ENCODE results near the gene CCDC171. TPM values are rescaled to one million over a fixed set of nuclear protein-coding genes. Genes with fewer than 3 reads are reported as not detected.

CCDC171 gene
- total RNA-seq, 1 experiment from 2014 or later = 2.8 TPM

DNA sequence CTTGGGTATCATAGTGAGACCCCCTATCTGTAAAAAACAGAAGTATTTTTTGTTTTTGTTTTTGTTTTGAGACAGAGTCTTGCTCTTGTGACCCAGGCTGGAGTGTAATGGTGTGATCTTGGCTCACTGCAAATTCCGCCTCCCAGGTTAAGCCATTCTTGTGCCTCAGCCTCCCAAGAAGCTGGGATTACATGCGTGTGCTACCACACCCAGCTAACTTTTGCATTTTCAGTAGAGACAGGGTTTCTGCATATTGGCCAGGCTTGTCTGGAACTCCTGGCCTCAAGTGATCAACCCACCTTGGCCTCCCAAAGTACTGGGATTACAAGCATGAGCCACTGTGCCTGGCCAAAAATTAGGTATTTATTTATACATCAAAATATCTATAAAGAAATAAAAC, 10.2 kb upstream of the CCDC171 start:
- no peak overlapping the region for H3K4me3 Mint-ChIP-seq
- H3K4me1 Mint-ChIP-seq = peaks cover 6% of the 10 kb centered on the region; the same call in 1 of the 2 replicates
- ChIA-PET POLR2A (no interaction called here), CTCF (interaction anchor here (1.3 to 2.1 kb wide), 4 partner anchors 10 to 80 kb away, joined by 4 to 6 read pairs (median 4); partner anchors contain the start of gene CCDC171)
- DNase-seq (ENCODE audit: low spot score) = no peak
- TF ChIP-seq ATF1 (CRISPR knock-in tag; IDR thresholded peaks at IDR 0.05) = no peak
- no peak for TF ChIP-seq ZNF232 (CRISPR knock-in tag; IDR thresholded peaks at IDR 0.05)
- TF ChIP-seq PRRX2 (CRISPR knock-in tag; IDR thresholded peaks at IDR 0.05) = no peak
- no peak for TF ChIP-seq ZNF317 (CRISPR knock-in tag; IDR thresholded peaks at IDR 0.05; ENCODE audit: borderline replicate concordance, low read depth)
- TF ChIP-seq, protein P1, sequence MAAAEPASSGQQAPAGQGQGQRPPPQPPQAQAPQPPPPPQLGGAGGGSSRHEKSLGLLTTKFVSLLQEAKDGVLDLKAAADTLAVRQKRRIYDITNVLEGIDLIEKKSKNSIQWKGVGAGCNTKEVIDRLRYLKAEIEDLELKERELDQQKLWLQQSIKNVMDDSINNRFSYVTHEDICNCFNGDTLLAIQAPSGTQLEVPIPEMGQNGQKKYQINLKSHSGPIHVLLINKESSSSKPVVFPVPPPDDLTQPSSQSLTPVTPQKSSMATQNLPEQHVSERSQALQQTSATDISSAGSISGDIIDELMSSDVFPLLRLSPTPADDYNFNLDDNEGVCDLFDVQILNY (CRISPR knock-in tag; IDR thresholded peaks at IDR 0.05) = no peak
- no peak for TF ChIP-seq RORB (CRISPR knock-in tag; IDR thresholded peaks at IDR 0.05)
- TF ChIP-seq OVOL2 (CRISPR knock-in tag; IDR thresholded peaks at IDR 0.05; ENCODE audit: borderline replicate concordance) = no peak
- TF ChIP-seq FOXK1 (CRISPR knock-in tag; IDR thresholded peaks at IDR 0.05) = no peak
- TF ChIP-seq ZBTB21 (CRISPR knock-in tag; IDR thresholded peaks at IDR 0.05; ENCODE audit: borderline replicate concordance) = no peak
- TF ChIP-seq TP53 (CRISPR knock-in tag; IDR thresholded peaks at IDR 0.05) = no peak
- TF ChIP-seq, protein P2, sequence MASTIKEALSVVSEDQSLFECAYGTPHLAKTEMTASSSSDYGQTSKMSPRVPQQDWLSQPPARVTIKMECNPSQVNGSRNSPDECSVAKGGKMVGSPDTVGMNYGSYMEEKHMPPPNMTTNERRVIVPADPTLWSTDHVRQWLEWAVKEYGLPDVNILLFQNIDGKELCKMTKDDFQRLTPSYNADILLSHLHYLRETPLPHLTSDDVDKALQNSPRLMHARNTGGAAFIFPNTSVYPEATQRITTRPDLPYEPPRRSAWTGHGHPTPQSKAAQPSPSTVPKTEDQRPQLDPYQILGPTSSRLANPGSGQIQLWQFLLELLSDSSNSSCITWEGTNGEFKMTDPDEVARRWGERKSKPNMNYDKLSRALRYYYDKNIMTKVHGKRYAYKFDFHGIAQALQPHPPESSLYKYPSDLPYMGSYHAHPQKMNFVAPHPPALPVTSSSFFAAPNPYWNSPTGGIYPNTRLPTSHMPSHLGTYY (CRISPR knock-in tag; IDR thresholded peaks at IDR 0.05) = no peak
- no peak for TF ChIP-seq ZNF396 (CRISPR knock-in tag; IDR thresholded peaks at IDR 0.05; ENCODE audit: borderline replicate concordance)
- TF ChIP-seq FOXJ3 (CRISPR knock-in tag; IDR thresholded peaks at IDR 0.05; ENCODE audit: borderline replicate concordance) = no peak
- TF ChIP-seq, protein P3, sequence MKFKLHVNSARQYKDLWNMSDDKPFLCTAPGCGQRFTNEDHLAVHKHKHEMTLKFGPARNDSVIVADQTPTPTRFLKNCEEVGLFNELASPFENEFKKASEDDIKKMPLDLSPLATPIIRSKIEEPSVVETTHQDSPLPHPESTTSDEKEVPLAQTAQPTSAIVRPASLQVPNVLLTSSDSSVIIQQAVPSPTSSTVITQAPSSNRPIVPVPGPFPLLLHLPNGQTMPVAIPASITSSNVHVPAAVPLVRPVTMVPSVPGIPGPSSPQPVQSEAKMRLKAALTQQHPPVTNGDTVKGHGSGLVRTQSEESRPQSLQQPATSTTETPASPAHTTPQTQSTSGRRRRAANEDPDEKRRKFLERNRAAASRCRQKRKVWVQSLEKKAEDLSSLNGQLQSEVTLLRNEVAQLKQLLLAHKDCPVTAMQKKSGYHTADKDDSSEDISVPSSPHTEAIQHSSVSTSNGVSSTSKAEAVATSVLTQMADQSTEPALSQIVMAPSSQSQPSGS (CRISPR knock-in tag; IDR thresholded peaks at IDR 0.05; ENCODE audit: borderline replicate concordance, low read depth) = no peak
- TF ChIP-seq, protein P4, sequence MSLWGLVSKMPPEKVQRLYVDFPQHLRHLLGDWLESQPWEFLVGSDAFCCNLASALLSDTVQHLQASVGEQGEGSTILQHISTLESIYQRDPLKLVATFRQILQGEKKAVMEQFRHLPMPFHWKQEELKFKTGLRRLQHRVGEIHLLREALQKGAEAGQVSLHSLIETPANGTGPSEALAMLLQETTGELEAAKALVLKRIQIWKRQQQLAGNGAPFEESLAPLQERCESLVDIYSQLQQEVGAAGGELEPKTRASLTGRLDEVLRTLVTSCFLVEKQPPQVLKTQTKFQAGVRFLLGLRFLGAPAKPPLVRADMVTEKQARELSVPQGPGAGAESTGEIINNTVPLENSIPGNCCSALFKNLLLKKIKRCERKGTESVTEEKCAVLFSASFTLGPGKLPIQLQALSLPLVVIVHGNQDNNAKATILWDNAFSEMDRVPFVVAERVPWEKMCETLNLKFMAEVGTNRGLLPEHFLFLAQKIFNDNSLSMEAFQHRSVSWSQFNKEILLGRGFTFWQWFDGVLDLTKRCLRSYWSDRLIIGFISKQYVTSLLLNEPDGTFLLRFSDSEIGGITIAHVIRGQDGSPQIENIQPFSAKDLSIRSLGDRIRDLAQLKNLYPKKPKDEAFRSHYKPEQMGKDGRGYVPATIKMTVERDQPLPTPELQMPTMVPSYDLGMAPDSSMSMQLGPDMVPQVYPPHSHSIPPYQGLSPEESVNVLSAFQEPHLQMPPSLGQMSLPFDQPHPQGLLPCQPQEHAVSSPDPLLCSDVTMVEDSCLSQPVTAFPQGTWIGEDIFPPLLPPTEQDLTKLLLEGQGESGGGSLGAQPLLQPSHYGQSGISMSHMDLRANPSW (CRISPR knock-in tag; conservative IDR thresholded peaks at IDR 0.05; ENCODE audit: low read depth) = no peak
- no peaks in the 10 kb centered on the region for H3K36me3 Mint-ChIP-seq
- no peaks in the 10 kb centered on the region for H3K27me3 Mint-ChIP-seq (ENCODE audit: low read depth)
- ATAC-seq = no peak
- H3K9me3 Mint-ChIP-seq = peaks cover 9% of the 10 kb centered on the region
- H3K27ac Mint-ChIP-seq = no peak overlapping the region

DNA sequence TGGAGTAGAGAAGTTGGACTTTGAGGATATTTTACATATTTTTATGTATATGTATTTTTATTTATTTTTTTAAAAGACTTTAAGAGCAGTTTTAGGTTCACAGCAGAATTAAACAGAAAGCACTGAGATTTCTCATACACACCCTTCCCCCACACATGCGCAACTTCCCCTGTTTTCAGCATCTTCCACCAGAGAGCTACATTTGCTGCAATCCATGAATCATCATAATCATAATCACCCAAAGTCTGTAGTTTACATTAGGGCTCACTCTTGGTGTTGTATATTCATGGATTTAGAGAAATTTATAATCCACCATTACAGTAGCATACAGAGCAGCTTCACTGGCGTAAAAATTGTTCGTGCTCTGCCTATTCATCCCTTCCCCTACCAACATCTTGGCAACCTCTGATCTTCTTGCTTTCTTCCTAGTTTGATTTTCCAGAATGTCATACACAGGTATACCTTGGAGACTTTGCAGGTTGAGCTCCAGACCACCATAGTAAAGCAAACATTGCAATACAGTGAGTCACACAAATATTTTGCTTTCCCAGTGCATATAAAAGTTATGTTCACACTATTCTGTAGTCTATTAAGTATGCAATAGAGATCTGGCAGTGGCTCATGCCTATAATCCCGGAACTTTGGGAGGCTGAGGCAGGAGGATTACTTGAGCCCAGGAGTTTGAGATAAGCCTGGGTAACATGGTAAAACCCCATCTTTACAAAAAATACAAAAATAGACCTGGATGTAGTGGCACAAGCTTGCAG, 9.6 kb upstream of the CCDC171 start:
- H3K9me3 Mint-ChIP-seq = peaks cover 9% of the 10 kb centered on the region
- DNase-seq (ENCODE audit: low spot score) = no peak
- no peaks in the 10 kb centered on the region for H3K36me3 Mint-ChIP-seq
- H3K27me3 Mint-ChIP-seq (ENCODE audit: low read depth) = no peaks in the 10 kb centered on the region; the same call in 1 of the 2 replicates
- H3K27ac Mint-ChIP-seq = no peak overlapping the region
- ChIA-PET POLR2A (no interaction called here), CTCF (interaction anchor here (1.4 to 2.1 kb wide), 3 partner anchors 9 to 79 kb away, joined by 4 to 6 read pairs (median 4); partner anchors contain the start of gene CCDC171)
- peaks cover 6% of the 10 kb centered on the region; the same call in 1 of the 2 replicates for H3K4me1 Mint-ChIP-seq
- no peak overlapping the region for H3K4me3 Mint-ChIP-seq
- no peak for ATAC-seq
- TF ChIP-seq, protein P5, sequence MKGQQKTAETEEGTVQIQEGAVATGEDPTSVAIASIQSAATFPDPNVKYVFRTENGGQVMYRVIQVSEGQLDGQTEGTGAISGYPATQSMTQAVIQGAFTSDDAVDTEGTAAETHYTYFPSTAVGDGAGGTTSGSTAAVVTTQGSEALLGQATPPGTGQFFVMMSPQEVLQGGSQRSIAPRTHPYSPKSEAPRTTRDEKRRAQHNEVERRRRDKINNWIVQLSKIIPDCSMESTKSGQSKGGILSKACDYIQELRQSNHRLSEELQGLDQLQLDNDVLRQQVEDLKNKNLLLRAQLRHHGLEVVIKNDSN (CRISPR knock-in tag; IDR thresholded peaks at IDR 0.05) = no peak
- TF ChIP-seq JAZF1 (CRISPR knock-in tag; IDR thresholded peaks at IDR 0.05) (no peak), ELF4 (CRISPR knock-in tag; IDR thresholded peaks at IDR 0.05; ENCODE audit: low read depth) (no peak), ETV6 (CRISPR knock-in tag; IDR thresholded peaks at IDR 0.05) (no peak), SP1 (CRISPR knock-in tag; conservative IDR thresholded peaks at IDR 0.05) (no peak), ZNF396 (CRISPR knock-in tag; IDR thresholded peaks at IDR 0.05; ENCODE audit: borderline replicate concordance) (no peak)
- TF ChIP-seq, protein P6, sequence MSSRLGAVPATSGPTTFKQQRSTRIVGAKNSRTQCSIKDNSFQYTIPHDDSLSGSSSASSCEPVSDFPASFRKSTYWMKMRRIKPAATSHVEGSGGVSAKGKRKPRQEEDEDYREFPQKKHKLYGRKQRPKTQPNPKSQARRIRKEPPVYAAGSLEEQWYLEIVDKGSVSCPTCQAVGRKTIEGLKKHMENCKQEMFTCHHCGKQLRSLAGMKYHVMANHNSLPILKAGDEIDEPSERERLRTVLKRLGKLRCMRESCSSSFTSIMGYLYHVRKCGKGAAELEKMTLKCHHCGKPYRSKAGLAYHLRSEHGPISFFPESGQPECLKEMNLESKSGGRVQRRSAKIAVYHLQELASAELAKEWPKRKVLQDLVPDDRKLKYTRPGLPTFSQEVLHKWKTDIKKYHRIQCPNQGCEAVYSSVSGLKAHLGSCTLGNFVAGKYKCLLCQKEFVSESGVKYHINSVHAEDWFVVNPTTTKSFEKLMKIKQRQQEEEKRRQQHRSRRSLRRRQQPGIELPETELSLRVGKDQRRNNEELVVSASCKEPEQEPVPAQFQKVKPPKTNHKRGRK (CRISPR knock-in tag; IDR thresholded peaks at IDR 0.05; ENCODE audit: borderline replicate concordance) = no peak
- TF ChIP-seq, protein P7, sequence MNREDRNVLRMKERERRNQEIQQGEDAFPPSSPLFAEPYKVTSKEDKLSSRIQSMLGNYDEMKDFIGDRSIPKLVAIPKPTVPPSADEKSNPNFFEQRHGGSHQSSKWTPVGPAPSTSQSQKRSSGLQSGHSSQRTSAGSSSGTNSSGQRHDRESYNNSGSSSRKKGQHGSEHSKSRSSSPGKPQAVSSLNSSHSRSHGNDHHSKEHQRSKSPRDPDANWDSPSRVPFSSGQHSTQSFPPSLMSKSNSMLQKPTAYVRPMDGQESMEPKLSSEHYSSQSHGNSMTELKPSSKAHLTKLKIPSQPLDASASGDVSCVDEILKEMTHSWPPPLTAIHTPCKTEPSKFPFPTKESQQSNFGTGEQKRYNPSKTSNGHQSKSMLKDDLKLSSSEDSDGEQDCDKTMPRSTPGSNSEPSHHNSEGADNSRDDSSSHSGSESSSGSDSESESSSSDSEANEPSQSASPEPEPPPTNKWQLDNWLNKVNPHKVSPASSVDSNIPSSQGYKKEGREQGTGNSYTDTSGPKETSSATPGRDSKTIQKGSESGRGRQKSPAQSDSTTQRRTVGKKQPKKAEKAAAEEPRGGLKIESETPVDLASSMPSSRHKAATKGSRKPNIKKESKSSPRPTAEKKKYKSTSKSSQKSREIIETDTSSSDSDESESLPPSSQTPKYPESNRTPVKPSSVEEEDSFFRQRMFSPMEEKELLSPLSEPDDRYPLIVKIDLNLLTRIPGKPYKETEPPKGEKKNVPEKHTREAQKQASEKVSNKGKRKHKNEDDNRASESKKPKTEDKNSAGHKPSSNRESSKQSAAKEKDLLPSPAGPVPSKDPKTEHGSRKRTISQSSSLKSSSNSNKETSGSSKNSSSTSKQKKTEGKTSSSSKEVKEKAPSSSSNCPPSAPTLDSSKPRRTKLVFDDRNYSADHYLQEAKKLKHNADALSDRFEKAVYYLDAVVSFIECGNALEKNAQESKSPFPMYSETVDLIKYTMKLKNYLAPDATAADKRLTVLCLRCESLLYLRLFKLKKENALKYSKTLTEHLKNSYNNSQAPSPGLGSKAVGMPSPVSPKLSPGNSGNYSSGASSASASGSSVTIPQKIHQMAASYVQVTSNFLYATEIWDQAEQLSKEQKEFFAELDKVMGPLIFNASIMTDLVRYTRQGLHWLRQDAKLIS (CRISPR knock-in tag; IDR thresholded peaks at IDR 0.05; ENCODE audit: borderline replicate concordance) = no peak
